Measurements from ENCODE around the gene RCC2.
"Not testable (repeated sequence)": the region's sequence is repeated elsewhere in the genome, so short reads cannot be mapped to it uniquely, and the experiment has no call there.

RCC2 gene

GRCh38 chr1:17416389-17416788, 23.1 kb downstream of the RCC2 start:
- no peak for DNase-seq

- no peak for DNase-seq
Observed at GRCh38 chr1:17414022-17414421, 25.5 kb downstream of the RCC2 start.

- no peak for DNase-seq
Observed at GRCh38 chr1:17412093-17412870, 27.2 kb downstream of the RCC2 start.

GRCh38 chr1:17409391-17409811, 30.1 kb downstream of the RCC2 start:
- no peak for DNase-seq

GRCh38 chr1:17407786-17408514, 31.5 kb downstream of the RCC2 start:
- not testable (repeated sequence) for DNase-seq

GRCh38 chr1:17406760-17407475, 32.6 kb downstream of the RCC2 start:
- not testable (repeated sequence) for DNase-seq

- peak; percentile 55 to 71 for DNase-seq
Observed at GRCh38 chr1:17405898-17406759, 33.3 kb downstream of the RCC2 start.

- DNase-seq: no peak
Observed at GRCh38 chr1:17404820-17405219, 34.7 kb downstream of the RCC2 start.

GRCh38 chr1:17404034-17404684, 35.3 kb downstream of the RCC2 start:
- DNase-seq: no peak

GRCh38 chr1:17403081-17403480, 36.4 kb downstream of the RCC2 start:
- no peak for DNase-seq

- no peak for DNase-seq
Observed at GRCh38 chr1:17401841-17402240, 37.6 kb downstream of the RCC2 start.

GRCh38 chr1:17400725-17401341, 38.6 kb downstream of the RCC2 start:
- no peak for DNase-seq

- peak; percentile 70 to 76 for DNase-seq
Observed at GRCh38 chr1:17397910-17398695, 41.4 kb downstream of the RCC2 start.

- peak; percentile 31 to 55 for DNase-seq
Observed at GRCh38 chr1:17393230-17393629, 46.2 kb downstream of the RCC2 start.

GRCh38 chr1:17392199-17392740, 47.2 kb downstream of the RCC2 start:
- DNase-seq: peak in 1 of 2 donors; percentile 18

GRCh38 chr1:17381161-17381560, 58.3 kb downstream of the RCC2 start:
- DNase-seq: peak; percentile 70 to 72

- no peak for DNase-seq
Observed at GRCh38 chr1:17377325-17377953, 62.0 kb downstream of the RCC2 start.

- DNase-seq: no peak
Observed at GRCh38 chr1:17375651-17376050, 63.8 kb downstream of the RCC2 start.

GRCh38 chr1:17372955-17373354, 66.5 kb downstream of the RCC2 start:
- no peak for DNase-seq

GRCh38 chr1:17371896-17372295, 67.6 kb downstream of the RCC2 start, which contains the start of gene PADI6:
PADI6 (plus strand) TSS chr1:17372196; CDS start chr1:17372246, 50 bp downstream.
- no peak for DNase-seq
